NCI-H2081 treated with DMSO at 0.1 percent for 48 hours (cell line): ENCODE measurements around the gene KCNIP2.

ENCODE experiments used
- DNase-seq: peaks from one replicate; lab custom pipeline; 2025; lab: John Stamatoyannopoulos, UW

The KCNIP2 gene

GRCh38 chr10:101781984-101782810, 61.4 kb downstream of the KCNIP2 start:
- no peak for DNase-seq

GRCh38 chr10:101781655-101781983, 62.0 kb downstream of the KCNIP2 start:
- DNase-seq = no peak

- DNase-seq = no peak
Observed at GRCh38 chr10:101780818-101781654, 62.6 kb downstream of the KCNIP2 start.

- no peak for DNase-seq
Observed at GRCh38 chr10:101780187-101780817, 63.3 kb downstream of the KCNIP2 start.

- DNase-seq = no peak
Observed at GRCh38 chr10:101779544-101780186, 63.9 kb downstream of the KCNIP2 start.

GRCh38 chr10:101778781-101779543, 64.6 kb downstream of the KCNIP2 start:
- DNase-seq = no peak

GRCh38 chr10:101778151-101778780, 65.3 kb downstream of the KCNIP2 start:
- no peak for DNase-seq

DNA sequence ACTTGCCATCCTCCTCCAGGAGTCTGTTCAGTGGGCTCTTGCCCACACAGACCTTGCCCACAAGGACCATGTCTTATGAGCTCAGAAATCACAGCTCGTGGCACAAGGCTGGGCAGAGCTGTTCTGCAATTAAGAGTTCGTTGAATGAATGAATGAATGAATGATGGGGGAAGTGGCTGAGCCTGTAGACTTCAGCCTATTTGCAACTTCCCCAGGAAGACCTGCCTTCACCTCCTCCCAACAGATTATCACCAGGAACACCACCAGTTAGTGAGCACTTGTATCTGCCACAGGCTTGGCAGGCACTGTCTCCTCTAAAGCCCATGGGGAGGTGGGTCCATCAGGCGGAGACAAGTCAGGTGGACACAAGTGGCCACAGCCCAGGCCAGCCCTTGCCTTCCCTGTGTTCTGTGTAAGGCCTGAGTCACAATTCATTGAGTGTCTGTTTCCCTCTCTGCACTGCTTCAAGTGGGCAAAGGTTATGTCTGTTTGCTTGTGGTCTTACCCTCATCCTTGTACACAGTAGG, 65.9 kb downstream of the KCNIP2 start:
- no peak for DNase-seq

- no peak for DNase-seq
Observed at GRCh38 chr10:101776161-101776817, 67.3 kb downstream of the KCNIP2 start.
